ENCODE results near the gene THBS3. TPM values are rescaled to one million over a fixed set of nuclear protein-coding genes. Genes with fewer than 3 reads are reported as not detected.

Gene THBS3
- total and polyA plus RNA-seq, 9 of the 15 experiments (the other 6 are each of a cell fraction or from before 2014, with no cell fraction given) = 0.59 to 8.3 (median 3.2) TPM

DNA sequence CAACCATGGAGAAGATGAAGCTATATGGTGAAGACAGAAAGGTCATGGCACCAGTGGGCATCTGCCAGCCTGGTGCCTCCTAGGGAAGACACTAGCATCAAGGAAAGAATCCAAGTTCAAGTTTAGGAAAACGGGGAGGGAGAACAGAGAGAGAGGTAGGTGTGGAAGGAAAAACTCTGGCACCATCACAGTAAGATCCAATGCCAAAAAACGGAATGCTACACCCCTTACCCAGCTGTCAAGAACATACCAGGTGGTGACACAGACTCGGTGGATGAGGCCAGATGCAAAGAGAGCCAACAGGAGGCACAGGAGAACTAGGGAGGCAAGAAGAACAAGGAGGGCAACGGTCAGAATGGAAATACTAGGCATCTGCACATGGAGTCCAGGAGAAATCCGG, 38.2 kb downstream of the THBS3 start:
- H4K20me1 ChIP-seq (replicated peaks; ENCODE audit: control insufficient read depth, insufficient read depth, low read length) = no peaks in the 10 kb centered on the region
- no peak overlapping the region for H2AFZ ChIP-seq (ENCODE audit: low read depth, low read length)
- H3K9me1 ChIP-seq (ENCODE audit: control insufficient read depth, insufficient read depth, low read length) = no peaks in the 10 kb centered on the region
- H3K4me2 ChIP-seq (ENCODE audit: insufficient read depth, low read length) = no peak overlapping the region
- H3K9ac ChIP-seq (ENCODE audit: insufficient read depth in 1 of 2, low read depth in 2 of 2, low read length in 2 of 2) = no peak overlapping the region
- CTCF ChIA-PET (ENCODE audit: low intra/inter-chr PET ratio) = no interaction called here
- H3K27me3 ChIP-seq (ENCODE audit: control insufficient read depth in 2 of 2, insufficient read depth in 2 of 2, low read length in 2 of 2) = no peaks in the 10 kb centered on the region
- FAIRE-seq (no peak), DNase-seq (ENCODE audit: extremely low read depth in 1 of 4, low spot score in 3 of 4) (peak in 1 of 4 experiments; percentile 0), ATAC-seq (no peak)
- H3K36me3 ChIP-seq (ENCODE audit: control insufficient read depth, insufficient read depth, low read length) = peaks cover 35% of the 10 kb centered on the region
- H3K27ac ChIP-seq (ENCODE audit: extremely low read depth, low read depth, low read length) = no peak overlapping the region
- H3K79me2 ChIP-seq (ENCODE audit: control insufficient read depth, insufficient read depth, low read length) = peaks cover 15% of the 10 kb centered on the region
- POLR2A ChIA-PET = no interaction called here
- WGBS (ENCODE audit: insufficient coverage, low coverage, missing lambda C conversion rate) = 60% methylated on average over 5 of the region's 5 CpGs
- H3K4me1 ChIP-seq (replicated peaks in 1 of 2; ENCODE audit: control insufficient read depth in 2 of 2, insufficient read depth in 2 of 2, low read length in 2 of 2) = peaks cover 16 to 30% of the 10 kb centered on the region in 2 experiments; a peak in 4 of 5 replicates
- H3K4me3 ChIP-seq = no peak overlapping the region
- in situ Hi-C loops (cut with MboI) (loop anchor here (5.0 kb wide), 1 partner anchor 77 kb away; no protein-coding TSS in a partner anchor), intact Hi-C loops (cut with micrococcal nuclease) (loop anchor here (5.0 kb wide), 1 partner anchor 57 kb away; no protein-coding TSS in a partner anchor)
- no TSS peak for BruUV-seq (replicated peaks)
- H3K9me3 ChIP-seq (replicated peaks; ENCODE audit: control insufficient read depth, insufficient read depth, low read depth, low read length) = no peaks in the 10 kb centered on the region
- no peak for TF ChIP-seq ELF1 (tag; IDR thresholded peaks at IDR 0.05)
- TF ChIP-seq, protein P1, sequence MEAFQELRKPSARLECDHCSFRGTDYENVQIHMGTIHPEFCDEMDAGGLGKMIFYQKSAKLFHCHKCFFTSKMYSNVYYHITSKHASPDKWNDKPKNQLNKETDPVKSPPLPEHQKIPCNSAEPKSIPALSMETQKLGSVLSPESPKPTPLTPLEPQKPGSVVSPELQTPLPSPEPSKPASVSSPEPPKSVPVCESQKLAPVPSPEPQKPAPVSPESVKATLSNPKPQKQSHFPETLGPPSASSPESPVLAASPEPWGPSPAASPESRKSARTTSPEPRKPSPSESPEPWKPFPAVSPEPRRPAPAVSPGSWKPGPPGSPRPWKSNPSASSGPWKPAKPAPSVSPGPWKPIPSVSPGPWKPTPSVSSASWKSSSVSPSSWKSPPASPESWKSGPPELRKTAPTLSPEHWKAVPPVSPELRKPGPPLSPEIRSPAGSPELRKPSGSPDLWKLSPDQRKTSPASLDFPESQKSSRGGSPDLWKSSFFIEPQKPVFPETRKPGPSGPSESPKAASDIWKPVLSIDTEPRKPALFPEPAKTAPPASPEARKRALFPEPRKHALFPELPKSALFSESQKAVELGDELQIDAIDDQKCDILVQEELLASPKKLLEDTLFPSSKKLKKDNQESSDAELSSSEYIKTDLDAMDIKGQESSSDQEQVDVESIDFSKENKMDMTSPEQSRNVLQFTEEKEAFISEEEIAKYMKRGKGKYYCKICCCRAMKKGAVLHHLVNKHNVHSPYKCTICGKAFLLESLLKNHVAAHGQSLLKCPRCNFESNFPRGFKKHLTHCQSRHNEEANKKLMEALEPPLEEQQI (IDR thresholded peaks at IDR 0.05) = no peak
- TF ChIP-seq SMARCA5 (IDR thresholded peaks at IDR 0.05) = no peak
- TF ChIP-seq, protein P2, sequence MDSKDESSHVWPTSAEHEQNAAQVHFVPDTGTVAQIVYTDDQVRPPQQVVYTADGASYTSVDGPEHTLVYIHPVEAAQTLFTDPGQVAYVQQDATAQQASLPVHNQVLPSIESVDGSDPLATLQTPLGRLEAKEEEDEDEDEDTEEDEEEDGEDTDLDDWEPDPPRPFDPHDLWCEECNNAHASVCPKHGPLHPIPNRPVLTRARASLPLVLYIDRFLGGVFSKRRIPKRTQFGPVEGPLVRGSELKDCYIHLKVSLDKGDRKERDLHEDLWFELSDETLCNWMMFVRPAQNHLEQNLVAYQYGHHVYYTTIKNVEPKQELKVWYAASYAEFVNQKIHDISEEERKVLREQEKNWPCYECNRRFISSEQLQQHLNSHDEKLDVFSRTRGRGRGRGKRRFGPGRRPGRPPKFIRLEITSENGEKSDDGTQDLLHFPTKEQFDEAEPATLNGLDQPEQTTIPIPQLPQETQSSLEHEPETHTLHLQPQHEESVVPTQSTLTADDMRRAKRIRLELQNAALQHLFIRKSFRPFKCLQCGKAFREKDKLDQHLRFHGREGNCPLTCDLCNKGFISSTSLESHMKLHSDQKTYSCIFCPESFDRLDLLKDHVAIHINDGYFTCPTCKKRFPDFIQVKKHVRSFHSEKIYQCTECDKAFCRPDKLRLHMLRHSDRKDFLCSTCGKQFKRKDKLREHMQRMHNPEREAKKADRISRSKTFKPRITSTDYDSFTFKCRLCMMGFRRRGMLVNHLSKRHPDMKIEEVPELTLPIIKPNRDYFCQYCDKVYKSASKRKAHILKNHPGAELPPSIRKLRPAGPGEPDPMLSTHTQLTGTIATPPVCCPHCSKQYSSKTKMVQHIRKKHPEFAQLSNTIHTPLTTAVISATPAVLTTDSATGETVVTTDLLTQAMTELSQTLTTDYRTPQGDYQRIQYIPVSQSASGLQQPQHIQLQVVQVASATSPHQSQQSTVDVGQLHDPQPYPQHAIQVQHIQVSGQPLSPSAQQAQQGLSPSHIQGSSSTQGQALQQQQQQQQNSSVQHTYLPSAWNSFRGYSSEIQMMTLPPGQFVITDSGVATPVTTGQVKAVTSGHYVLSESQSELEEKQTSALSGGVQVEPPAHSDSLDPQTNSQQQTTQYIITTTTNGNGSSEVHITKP (IDR thresholded peaks at IDR 0.05; ENCODE audit: partially characterized antibody) = no peak
- TF ChIP-seq ZNF717 (CRISPR knock-in tag; IDR thresholded peaks at IDR 0.05) = no peak
